Stimulated activated CD8-positive, alpha-beta memory T cell treated with anti-CD3 and anti-CD28 coated beads, Interleukin-2, amount 100 ng/mL, for 48 hours (primary cell): ENCODE measurements around the gene MRGPRG.
"Not testable (repeated sequence)": the region's sequence is repeated elsewhere in the genome, so short reads cannot be mapped to it uniquely, and the experiment has no call there.

Experiments
- DNase-seq, 2 donors: peaks; one replicate each; pipeline ENCODE4 v3.0.0-alpha.2; 2020; ENCODE audit warnings: low read depth in 2 of 2

Gene MRGPRG

DNA sequence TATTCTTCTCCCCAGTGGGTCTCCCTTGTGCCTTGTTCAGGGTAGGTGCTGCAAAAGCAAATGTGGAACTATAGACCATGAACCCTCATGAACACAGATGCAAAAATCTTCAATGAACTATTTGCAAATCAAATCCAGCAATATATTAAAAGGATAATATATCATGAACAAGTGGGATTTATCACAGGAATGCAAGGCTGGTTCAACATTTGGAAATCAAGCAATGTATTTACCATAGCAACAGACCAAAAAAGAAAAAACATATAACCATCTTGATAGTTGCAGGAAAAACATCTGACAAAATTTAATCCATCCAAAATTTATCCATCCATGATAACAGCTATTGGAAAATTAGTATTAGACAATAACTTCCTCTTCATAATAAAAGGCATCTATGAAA, 42.1 kb downstream of the MRGPRG start:
- no peak for DNase-seq

- no peak for DNase-seq
These were observed 43.4 kb downstream of the MRGPRG start for GRCh38 chr11:3175194-3175593.

DNA sequence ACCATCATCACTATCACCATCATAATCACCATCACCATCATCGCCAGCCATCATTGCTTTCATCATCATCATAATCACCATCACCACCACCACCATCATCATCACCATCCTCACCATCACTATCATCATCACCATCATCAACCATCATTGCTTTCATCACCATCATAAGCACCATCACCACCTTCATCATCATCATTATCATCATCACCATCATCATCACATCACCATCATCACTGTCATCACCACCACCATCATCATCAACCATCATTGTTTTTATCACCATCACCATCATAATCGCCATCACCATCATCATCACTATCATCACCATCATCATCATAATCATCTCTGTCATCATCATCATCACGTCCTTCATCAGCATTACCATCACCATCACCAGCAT, 44.2 kb downstream of the MRGPRG start:
- no peak for DNase-seq

GRCh38 chr11:3173795-3174194, 44.8 kb downstream of the MRGPRG start:
- DNase-seq = no peak

DNA sequence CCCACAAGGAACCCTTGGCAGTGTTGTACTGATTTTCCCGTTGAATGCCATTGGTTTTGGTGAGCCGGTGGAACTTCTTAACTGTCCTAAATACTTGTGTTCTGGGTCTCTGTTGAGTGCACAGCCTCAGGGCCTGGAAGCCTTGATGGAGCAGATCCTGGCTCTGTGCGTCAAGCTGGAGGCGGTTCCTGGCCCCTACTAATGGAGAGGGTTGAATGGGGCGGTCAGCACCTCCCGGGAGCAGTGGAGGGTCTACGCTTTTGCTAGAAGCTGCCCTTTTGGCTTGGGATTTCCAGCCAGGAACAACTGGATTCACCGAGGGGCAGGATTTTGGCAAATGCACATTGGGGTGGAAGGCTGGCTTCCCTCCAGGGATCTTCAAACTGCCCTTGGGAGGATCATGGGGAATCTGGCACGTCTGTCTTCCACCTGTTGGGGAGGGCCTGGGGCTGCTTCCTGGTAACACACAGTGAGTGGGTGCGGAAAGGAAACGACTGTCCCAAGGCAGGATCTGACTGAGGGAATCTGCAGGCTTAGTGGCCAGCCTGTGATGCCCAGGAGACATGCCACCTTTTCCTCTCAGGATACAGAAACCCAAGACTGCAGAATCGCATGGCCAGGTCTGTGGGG, 46.6 kb downstream of the MRGPRG start:
- no peak for DNase-seq

- no peak for DNase-seq
These were observed 47.6 kb downstream of the MRGPRG start for GRCh38 chr11:3170756-3171650.

GRCh38 chr11:3170044-3170755, 48.4 kb downstream of the MRGPRG start:
- DNase-seq = no peak

DNA sequence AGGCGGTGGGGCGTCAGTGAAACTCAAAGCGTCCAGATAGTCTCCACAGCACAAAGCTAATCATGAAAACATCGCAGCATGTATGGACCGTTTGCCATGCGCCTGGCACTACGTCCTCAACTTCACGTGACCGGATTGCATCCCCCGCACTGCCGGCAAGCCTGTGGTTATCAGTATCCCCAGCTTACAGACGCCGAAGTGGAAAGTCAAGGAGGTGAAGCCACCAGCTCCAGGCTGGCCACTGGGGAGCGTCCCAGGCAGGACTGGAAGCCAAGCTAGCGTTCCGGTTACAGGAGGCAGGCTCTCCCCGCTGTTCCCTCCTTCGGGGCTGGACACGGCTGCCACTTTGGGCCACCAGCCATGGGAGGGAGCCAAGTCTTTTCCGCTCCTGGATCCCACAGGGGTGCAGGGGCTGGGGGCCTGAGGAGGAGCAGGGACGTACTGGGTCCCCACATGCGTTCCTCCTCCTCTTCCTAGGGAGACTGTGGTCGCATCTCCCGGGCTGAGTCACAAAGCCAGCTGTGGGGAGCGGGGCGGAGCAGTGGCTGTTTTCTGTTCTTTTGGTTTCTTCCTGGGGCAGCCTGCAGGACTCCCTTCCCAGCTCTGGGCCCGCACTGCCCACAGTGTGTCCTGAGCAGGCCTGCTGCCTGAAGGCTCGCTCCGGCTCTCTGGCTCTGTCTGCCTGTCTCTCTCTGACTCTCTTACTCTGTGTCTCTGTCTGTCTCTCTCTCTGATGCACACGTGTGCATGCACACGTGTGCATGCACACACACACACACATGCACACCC, 49.2 kb downstream of the MRGPRG start:
- DNase-seq = peak in 1 of 2 donors; percentile 13

GRCh38 chr11:3168742-3169254, 49.8 kb downstream of the MRGPRG start:
- DNase-seq = not testable (repeated sequence)
